MCF 10A (cell line): Measurements from ENCODE around the gene RBL2. TPM values are rescaled to one million over a fixed set of nuclear protein-coding genes. Genes with fewer than 3 reads are reported as not detected.

Experiments used
- BruUV-seq: library from RNA; stranded (reverse); fragments of 400-500 nt; replicated peaks from 2 replicates; lab custom pipeline; 2021; lab: Mats Ljungman, UMichigan
- CTCF ChIA-PET: fragments of 300-600 bp; sonication (Branson Sonifier 250); formaldehyde crosslinking; extraction: SDS; loops from one replicate; lab custom pipeline; 2021; ENCODE audit warnings: antibody characterized with exemption, inconsistent platforms; lab: Yijun Ruan, JAX
- POLR2A ChIA-PET: fragments of 300-600, 350-650 bp; sonication (Branson Sonifier 250); formaldehyde crosslinking; extraction: SDS; loops from one replicate; lab custom pipeline; 2020; ENCODE audit warnings: antibody characterized with exemption, inconsistent platforms; lab: Yijun Ruan, JAX
- DNase-seq: peaks from one replicate; pipeline ENCODE4 v3.0.0-alpha.2; 2018; ENCODE audit not compliant: unreplicated experiment
- H3K27ac Mint-ChIP-seq: one replicate; pipeline ENCODE4 v1.8.0; 2022; ENCODE audit warnings: mild to moderate bottlenecking, low read depth, mixed read lengths; ENCODE audit not compliant: unreplicated experiment
- H3K27me3 Mint-ChIP-seq: one replicate; pipeline ENCODE4 v1.8.0; 2022; ENCODE audit warnings: mixed read lengths; ENCODE audit not compliant: insufficient read depth, unreplicated experiment
- H3K36me3 Mint-ChIP-seq: one replicate; pipeline ENCODE4 v1.8.0; 2022; ENCODE audit warnings: mild to moderate bottlenecking, moderate library complexity, mixed read lengths; ENCODE audit not compliant: insufficient read depth, unreplicated experiment
- H3K4me1 Mint-ChIP-seq: one replicate; pipeline ENCODE4 v1.8.0; 2022; ENCODE audit warnings: mixed read lengths; ENCODE audit not compliant: insufficient read depth, unreplicated experiment
- H3K4me3 Mint-ChIP-seq: one replicate; pipeline ENCODE4 v1.8.0; 2022; ENCODE audit warnings: mild to moderate bottlenecking, moderate library complexity, mixed read lengths; ENCODE audit not compliant: unreplicated experiment
- H3K9me3 Mint-ChIP-seq: one replicate; pipeline ENCODE4 v1.8.0; 2022; ENCODE audit warnings: mixed read lengths; ENCODE audit not compliant: unreplicated experiment
- intact Hi-C: fragments of 100-400 bp; cut with micrococcal nuclease; formaldehyde crosslinking; loops from 2 replicates; pipeline ENCODE4 v1.14.1; 2022
- total RNA-seq: library from RNA; stranded (reverse); gene quantifications from 2 replicates; pipeline ENCODE4 v1.2.3, GENCODE V29; 2022
- TF ChIP-seq, protein P1 (sequence below): fragments of 200-600 bp; IDR thresholded peaks from one replicate; pipeline ENCODE4 v1.8.0; 2022; ENCODE audit warnings: antibody characterized with exemption, mild to moderate bottlenecking; ENCODE audit not compliant: unreplicated experiment

Gene RBL2
- total RNA-seq, 1 experiment from 2014 or later = 28.5 TPM

DNA sequence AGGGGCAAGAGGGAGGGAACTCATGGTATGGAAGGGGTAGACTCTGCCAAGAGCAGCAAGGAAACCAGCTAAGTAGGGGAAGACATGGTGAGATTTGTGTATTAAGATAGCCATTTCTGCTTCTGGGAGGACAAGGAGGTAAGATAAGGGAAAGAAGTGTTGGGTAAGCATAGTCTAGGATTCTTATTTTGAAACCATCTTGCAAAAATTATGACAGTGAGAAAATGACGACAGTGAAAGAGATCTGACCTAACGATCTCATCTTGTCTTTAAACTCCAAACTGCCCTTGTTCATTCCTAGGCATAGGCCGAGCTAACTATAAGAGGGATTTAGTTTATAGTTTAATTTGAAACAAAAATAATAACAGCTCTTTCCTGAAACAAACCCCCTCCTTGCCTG, 5.6 kb upstream of the RBL2 start:
- BruUV-seq = no TSS peak
- no peaks in the 10 kb centered on the region for H3K27me3 Mint-ChIP-seq
- TF ChIP-seq, protein P1, sequence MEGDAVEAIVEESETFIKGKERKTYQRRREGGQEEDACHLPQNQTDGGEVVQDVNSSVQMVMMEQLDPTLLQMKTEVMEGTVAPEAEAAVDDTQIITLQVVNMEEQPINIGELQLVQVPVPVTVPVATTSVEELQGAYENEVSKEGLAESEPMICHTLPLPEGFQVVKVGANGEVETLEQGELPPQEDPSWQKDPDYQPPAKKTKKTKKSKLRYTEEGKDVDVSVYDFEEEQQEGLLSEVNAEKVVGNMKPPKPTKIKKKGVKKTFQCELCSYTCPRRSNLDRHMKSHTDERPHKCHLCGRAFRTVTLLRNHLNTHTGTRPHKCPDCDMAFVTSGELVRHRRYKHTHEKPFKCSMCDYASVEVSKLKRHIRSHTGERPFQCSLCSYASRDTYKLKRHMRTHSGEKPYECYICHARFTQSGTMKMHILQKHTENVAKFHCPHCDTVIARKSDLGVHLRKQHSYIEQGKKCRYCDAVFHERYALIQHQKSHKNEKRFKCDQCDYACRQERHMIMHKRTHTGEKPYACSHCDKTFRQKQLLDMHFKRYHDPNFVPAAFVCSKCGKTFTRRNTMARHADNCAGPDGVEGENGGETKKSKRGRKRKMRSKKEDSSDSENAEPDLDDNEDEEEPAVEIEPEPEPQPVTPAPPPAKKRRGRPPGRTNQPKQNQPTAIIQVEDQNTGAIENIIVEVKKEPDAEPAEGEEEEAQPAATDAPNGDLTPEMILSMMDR = no peak
- POLR2A ChIA-PET = interaction anchor here (0.6 to 2.0 kb wide), 2 partner anchors 56 to 72 kb away, joined by 3 to 11 read pairs; no protein-coding TSS in a partner anchor
- H3K27ac Mint-ChIP-seq = no peak overlapping the region
- H3K4me3 Mint-ChIP-seq = no peak overlapping the region
- intact Hi-C loops = no loop called here
- peaks cover 15% of the 10 kb centered on the region for H3K4me1 Mint-ChIP-seq
- H3K9me3 Mint-ChIP-seq = no peaks in the 10 kb centered on the region
- DNase-seq = no peak
- CTCF ChIA-PET = interaction anchor here (1.4 kb wide), 1 partner anchor 11 kb away, joined by 3 read pairs; no protein-coding TSS in a partner anchor
- no peaks in the 10 kb centered on the region for H3K36me3 Mint-ChIP-seq

DNA sequence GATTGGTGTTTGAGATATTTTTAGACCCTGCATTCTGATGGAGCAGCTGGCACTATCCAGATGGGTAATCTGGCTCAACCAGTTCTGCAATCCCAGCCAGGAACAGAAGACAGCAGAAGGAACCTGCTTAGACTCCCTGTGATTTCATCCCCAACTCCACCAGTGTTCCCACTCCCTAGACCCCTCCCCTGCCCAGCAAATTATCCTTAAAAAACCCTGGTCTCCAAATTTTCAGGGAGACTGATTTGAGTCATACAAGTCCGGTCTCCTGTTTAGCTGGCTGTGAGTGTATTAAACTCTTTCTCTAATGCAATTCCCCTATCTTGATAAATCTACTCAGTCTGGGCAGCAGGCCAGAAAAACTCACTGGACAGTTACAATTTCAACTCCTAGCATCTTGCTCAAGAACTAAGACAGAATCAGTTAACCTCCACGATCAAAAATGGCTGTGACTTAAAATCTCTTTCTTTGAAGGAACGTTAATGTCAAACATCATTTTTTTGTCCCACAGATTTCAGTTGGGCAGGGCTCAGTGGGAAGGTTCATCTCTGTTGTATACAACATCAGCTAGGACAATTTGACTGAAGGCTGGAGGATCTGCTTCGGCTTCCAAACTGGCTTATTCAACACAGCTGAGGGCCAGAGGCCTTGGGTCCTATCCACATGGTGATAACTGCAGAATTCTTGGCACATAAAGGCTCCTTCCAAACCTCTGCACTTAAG, 4.9 kb upstream of the RBL2 start:
- no peaks in the 10 kb centered on the region for H3K9me3 Mint-ChIP-seq
- BruUV-seq = no TSS peak
- no peak overlapping the region for H3K27ac Mint-ChIP-seq
- peaks cover 15% of the 10 kb centered on the region for H3K4me1 Mint-ChIP-seq
- H3K4me3 Mint-ChIP-seq = peak overlapping the region; percentile 26
- ChIA-PET POLR2A (interaction anchor here (0.6 to 2.0 kb wide), 4 partner anchors 47 to 73 kb away, joined by 3 to 11 read pairs (median 6); no protein-coding TSS in a partner anchor), CTCF (interaction anchor here (0.7 to 1.4 kb wide), 2 partner anchors 12 to 27 kb away, joined by 3 read pairs; no protein-coding TSS in a partner anchor)
- intact Hi-C loops = no loop called here
- no peaks in the 10 kb centered on the region for H3K36me3 Mint-ChIP-seq
- no peaks in the 10 kb centered on the region for H3K27me3 Mint-ChIP-seq
- TF ChIP-seq, protein P1 = no peak
- DNase-seq = peak; percentile 60

DNA sequence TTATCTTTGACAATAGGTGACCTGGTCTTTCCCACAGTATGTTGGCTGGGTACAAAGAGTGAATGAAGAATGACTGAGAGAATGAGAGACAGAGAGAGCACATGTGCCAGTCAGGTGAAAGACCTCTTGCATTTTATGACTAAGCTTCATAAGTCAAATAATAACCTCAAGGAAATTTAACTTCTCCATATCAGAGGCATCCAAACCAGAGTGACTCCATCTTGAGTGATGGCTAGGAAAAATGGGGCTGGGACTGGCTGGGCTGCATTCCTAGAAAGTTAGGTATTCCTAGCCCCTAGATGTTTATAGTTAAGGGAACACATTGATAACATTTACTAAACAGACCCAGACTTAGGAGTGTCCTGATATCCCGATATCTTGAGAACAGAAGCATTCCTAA, 3.9 kb upstream of the RBL2 start:
- Mint-ChIP-seq H3K36me3 (no peaks in the 10 kb centered on the region), H3K4me3 (no peak overlapping the region), H3K27me3 (no peaks in the 10 kb centered on the region), H3K9me3 (no peaks in the 10 kb centered on the region), H3K4me1 (peaks cover 15% of the 10 kb centered on the region), H3K27ac (no peak overlapping the region)
- DNase-seq = no peak
- ChIA-PET CTCF (no interaction called here), POLR2A (interaction anchor here (0.6 to 2.0 kb wide), 4 partner anchors 48 to 339 kb away, joined by 3 to 11 read pairs (median 5); no protein-coding TSS in a partner anchor)
- TF ChIP-seq, protein P1 = no peak
- intact Hi-C loops = loop anchor here (10.0 kb wide), 1 partner anchor 376 kb away; the partner anchor contains the start of genes CHD9 and CHD9NB
- no TSS peak for BruUV-seq

DNA sequence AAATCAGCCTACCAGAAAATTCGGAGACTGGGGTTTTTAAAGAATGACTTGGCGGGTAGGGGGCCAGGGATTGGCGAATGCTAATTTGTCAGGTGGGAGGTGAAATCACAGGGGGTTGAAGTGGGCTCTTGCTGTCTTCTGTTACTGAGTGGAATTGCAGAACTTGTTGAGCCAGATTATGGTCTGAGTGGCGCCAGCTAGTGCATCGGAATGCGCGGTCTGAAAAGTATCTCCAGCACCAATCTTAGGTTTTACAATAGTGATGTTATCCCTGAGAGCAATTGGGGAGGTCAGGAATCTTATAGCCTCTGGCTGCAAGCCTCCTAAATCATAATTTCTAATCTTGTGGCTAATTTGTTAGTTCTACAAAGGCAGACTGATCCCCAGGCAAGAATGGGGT, 762 bp upstream of the RBL2 start:
- TF ChIP-seq, protein P1 = no peak
- Mint-ChIP-seq H3K4me3 (peak overlapping the region; percentile 97), H3K9me3 (no peaks in the 10 kb centered on the region), H3K27ac (peak overlapping the region; percentile 95), H3K27me3 (no peaks in the 10 kb centered on the region), H3K4me1 (peaks cover 12% of the 10 kb centered on the region), H3K36me3 (no peaks in the 10 kb centered on the region)
- no peak for DNase-seq
- intact Hi-C loops = loop anchor here (10.0 kb wide), 1 partner anchor 379 kb away; the partner anchor contains the start of genes CHD9 and CHD9NB
- no TSS peak for BruUV-seq
- POLR2A ChIA-PET = interaction anchor here (0.7 to 6.4 kb wide), 13 partner anchors 9 to 225 kb away, joined by 3 to 85 read pairs (median 7); partner anchors contain the start of gene AKTIP
- CTCF ChIA-PET = no interaction called here
